Measurements from ENCODE around the gene SINHCAF. TPM values are rescaled to one million over a fixed set of nuclear protein-coding genes. Genes with fewer than 3 reads are reported as not detected.

SINHCAF gene
- total and polyA plus RNA-seq, 2 donors (not counting 1 experiment from before 2014, with no cell fraction given), result 13.2 to 16.4 TPM

DNA sequence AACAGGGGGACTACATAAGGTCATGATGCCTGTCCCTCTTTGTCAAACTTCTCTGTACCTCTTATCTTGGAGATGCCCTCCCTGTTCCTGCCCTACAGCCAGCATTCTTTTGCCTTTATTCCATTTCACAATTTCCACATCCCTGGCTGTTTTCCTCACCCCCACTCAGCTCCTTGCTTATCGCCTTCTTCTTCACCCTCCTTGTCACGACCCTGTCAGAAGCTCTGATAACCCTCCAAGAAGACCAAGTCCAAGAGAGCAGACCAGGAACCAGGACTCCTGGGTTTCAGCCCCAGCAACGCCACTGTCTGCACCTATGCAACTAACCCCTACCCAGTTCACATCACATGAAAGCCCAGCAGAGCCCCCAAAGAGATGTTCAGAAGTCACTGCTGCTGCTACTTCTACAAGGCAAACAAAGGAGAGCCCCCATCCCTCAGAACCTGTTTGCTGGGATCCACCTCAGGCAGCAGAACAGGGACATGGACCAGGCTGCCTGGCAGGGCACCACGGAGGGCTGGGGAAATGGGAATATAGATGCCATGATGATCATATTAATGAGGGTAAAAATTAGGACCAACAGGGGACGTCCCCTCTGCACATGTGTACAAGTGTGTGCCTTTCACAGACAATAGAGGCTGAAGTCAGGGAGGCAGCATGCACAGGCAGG, 92.8 kb downstream of the SINHCAF start:
- Histone ChIP-seq H3K36me3 (ENCODE audit: control insufficient read depth, insufficient read depth, low read length) (no peaks in the 10 kb centered on the region), H3K9ac (ENCODE audit: insufficient read depth, low read length) (no peak overlapping the region), H3K9me3 (ENCODE audit: control insufficient read depth, insufficient read depth, low read depth, low read length) (no peaks in the 10 kb centered on the region), H3K4me2 (ENCODE audit: extremely low read depth, insufficient read depth, low read length) (no peak overlapping the region), H4K20me1 (ENCODE audit: control insufficient read depth, extremely low read depth, insufficient read depth, low read length) (no peaks in the 10 kb centered on the region), H3K27me3 (ENCODE audit: control insufficient read depth, insufficient read depth, low read length) (peaks cover 6% of the 10 kb centered on the region), H3K79me2 (ENCODE audit: control insufficient read depth, insufficient read depth, low read length) (no peaks in the 10 kb centered on the region), H2AFZ (ENCODE audit: low read length) (no peak overlapping the region), H3K4me1 (ENCODE audit: control insufficient read depth, extremely low read depth, insufficient read depth, low read length) (no peaks in the 10 kb centered on the region), H3K4me3 (replicated peaks in 1 of 4; ENCODE audit: control extremely low read depth in 1 of 4, insufficient read depth in 1 of 4, low read depth in 3 of 4, low read length in 4 of 4) (no peak overlapping the region), H3K27ac (ENCODE audit: insufficient read depth, low read length) (no peak overlapping the region)
- DNase-seq (ENCODE audit: low read depth in 2 of 2), result no peak
- no peak for TF ChIP-seq EZH2 (IDR thresholded peaks at IDR 0.05; ENCODE audit: low read length, missing control alignments)
- TF ChIP-seq, protein P1, sequence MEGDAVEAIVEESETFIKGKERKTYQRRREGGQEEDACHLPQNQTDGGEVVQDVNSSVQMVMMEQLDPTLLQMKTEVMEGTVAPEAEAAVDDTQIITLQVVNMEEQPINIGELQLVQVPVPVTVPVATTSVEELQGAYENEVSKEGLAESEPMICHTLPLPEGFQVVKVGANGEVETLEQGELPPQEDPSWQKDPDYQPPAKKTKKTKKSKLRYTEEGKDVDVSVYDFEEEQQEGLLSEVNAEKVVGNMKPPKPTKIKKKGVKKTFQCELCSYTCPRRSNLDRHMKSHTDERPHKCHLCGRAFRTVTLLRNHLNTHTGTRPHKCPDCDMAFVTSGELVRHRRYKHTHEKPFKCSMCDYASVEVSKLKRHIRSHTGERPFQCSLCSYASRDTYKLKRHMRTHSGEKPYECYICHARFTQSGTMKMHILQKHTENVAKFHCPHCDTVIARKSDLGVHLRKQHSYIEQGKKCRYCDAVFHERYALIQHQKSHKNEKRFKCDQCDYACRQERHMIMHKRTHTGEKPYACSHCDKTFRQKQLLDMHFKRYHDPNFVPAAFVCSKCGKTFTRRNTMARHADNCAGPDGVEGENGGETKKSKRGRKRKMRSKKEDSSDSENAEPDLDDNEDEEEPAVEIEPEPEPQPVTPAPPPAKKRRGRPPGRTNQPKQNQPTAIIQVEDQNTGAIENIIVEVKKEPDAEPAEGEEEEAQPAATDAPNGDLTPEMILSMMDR (conservative IDR thresholded peaks at IDR 0.05 in 1 of 2, IDR thresholded peaks at IDR 0.05 in 1 of 2; ENCODE audit: low read depth in 1 of 2, low read length in 2 of 2), result no peak

DNA sequence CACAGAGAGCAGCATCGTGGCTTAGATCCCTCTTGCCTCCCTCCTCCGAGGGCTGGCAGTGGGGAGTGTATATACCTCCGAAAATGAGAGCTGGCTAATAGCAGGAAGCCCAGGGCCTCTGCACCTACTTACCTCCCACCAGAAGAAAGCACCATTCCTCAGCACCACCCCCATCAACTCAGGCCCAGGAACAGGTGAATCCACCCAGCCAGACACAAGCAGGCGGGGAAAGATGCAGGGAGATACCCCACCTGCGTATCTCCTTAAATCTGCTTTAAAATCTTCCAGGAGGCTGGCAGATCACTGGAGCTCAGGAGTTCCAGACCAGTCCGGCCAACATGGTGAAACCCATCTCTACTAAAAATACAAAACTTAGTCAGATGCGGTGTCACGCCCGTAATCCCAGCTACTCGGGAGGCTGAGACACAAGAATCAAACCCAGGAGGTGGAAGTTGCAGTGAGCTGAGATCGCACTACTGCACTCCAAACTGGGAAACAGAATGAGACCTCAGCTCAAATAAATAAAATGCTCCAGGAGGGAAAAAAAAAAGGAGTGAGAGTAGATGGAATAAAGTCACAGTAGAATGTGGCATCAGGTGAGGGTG, 93.5 kb downstream of the SINHCAF start:
- Histone ChIP-seq H4K20me1 (ENCODE audit: control insufficient read depth, extremely low read depth, insufficient read depth, low read length) (no peaks in the 10 kb centered on the region), H3K9ac (ENCODE audit: insufficient read depth, low read length) (no peak overlapping the region), H3K27ac (ENCODE audit: insufficient read depth, low read length) (no peak overlapping the region), H3K36me3 (ENCODE audit: control insufficient read depth, insufficient read depth, low read length) (no peaks in the 10 kb centered on the region), H3K4me3 (replicated peaks in 1 of 4; ENCODE audit: control extremely low read depth in 1 of 4, insufficient read depth in 1 of 4, low read depth in 3 of 4, low read length in 4 of 4) (no peak overlapping the region), H2AFZ (ENCODE audit: low read length) (no peak overlapping the region), H3K27me3 (ENCODE audit: control insufficient read depth, insufficient read depth, low read length) (peaks cover 6% of the 10 kb centered on the region), H3K4me1 (ENCODE audit: control insufficient read depth, extremely low read depth, insufficient read depth, low read length) (no peaks in the 10 kb centered on the region), H3K4me2 (ENCODE audit: extremely low read depth, insufficient read depth, low read length) (no peak overlapping the region), H3K9me3 (ENCODE audit: control insufficient read depth, insufficient read depth, low read depth, low read length) (no peaks in the 10 kb centered on the region), H3K79me2 (ENCODE audit: control insufficient read depth, insufficient read depth, low read length) (no peaks in the 10 kb centered on the region)
- TF ChIP-seq, protein P1 (conservative IDR thresholded peaks at IDR 0.05 in 1 of 2, IDR thresholded peaks at IDR 0.05 in 1 of 2; ENCODE audit: low read depth in 1 of 2, low read length in 2 of 2), result no peak
- TF ChIP-seq EZH2 (IDR thresholded peaks at IDR 0.05; ENCODE audit: low read length, missing control alignments), result no peak
- no peak for DNase-seq (ENCODE audit: low read depth in 2 of 2)

DNA sequence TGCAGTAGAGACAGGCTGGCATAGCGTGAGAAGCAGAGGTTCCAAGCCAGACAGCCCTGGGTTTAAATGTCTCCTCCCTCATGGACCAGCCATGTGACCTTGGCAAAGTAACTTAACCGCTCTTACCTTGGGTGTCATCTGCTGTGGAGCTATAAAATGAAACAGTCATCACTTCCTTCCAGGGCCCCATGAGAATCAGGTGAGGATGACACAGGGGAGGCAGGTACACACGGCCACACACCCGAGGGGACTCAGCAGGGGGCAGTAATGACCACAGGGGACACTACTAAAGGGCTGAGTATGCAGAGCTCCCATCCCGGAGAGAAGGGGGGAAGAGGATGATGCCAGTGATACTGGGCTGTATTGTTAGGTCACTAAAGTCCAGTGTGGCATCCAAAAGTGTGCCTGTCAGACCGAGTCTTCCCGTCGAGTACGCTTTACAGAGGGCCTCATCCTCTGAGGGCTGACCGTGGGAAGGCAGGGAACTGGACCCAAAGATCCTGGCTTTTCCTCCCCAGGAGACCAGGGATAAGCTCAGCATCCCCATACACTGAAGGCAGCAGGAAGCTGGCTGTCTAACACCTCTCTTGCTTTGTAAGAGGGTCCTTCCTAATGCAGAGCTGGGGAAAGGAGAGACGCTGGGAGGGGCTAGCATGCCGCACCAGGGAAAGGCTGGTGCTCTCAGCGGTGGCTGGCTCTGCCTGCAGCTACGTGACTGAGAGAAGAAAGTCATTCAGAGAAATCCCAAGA, 94.2 kb downstream of the SINHCAF start:
- DNase-seq (ENCODE audit: low read depth in 2 of 2), result no peak
- Histone ChIP-seq H3K4me1 (ENCODE audit: control insufficient read depth, extremely low read depth, insufficient read depth, low read length) (no peaks in the 10 kb centered on the region), H3K4me3 (replicated peaks in 1 of 4; ENCODE audit: control extremely low read depth in 1 of 4, insufficient read depth in 1 of 4, low read depth in 3 of 4, low read length in 4 of 4) (no peak overlapping the region), H4K20me1 (ENCODE audit: control insufficient read depth, extremely low read depth, insufficient read depth, low read length) (no peaks in the 10 kb centered on the region), H3K36me3 (ENCODE audit: control insufficient read depth, insufficient read depth, low read length) (no peaks in the 10 kb centered on the region), H3K9ac (ENCODE audit: insufficient read depth, low read length) (no peak overlapping the region), H3K27me3 (ENCODE audit: control insufficient read depth, insufficient read depth, low read length) (peaks cover 6% of the 10 kb centered on the region), H3K9me3 (ENCODE audit: control insufficient read depth, insufficient read depth, low read depth, low read length) (no peaks in the 10 kb centered on the region), H3K27ac (ENCODE audit: insufficient read depth, low read length) (no peak overlapping the region), H3K4me2 (ENCODE audit: extremely low read depth, insufficient read depth, low read length) (no peak overlapping the region), H3K79me2 (ENCODE audit: control insufficient read depth, insufficient read depth, low read length) (no peaks in the 10 kb centered on the region), H2AFZ (ENCODE audit: low read length) (no peak overlapping the region)
- no peak for TF ChIP-seq EZH2 (IDR thresholded peaks at IDR 0.05; ENCODE audit: low read length, missing control alignments)
- TF ChIP-seq, protein P1 (conservative IDR thresholded peaks at IDR 0.05 in 1 of 2, IDR thresholded peaks at IDR 0.05 in 1 of 2; ENCODE audit: low read depth in 1 of 2, low read length in 2 of 2), result no peak
